Type B pancreatic cell (in vitro differentiated cells): ENCODE measurements around the gene PRRT1B. TPM values are rescaled to one million over a fixed set of nuclear protein-coding genes. Genes with fewer than 3 reads are reported as not detected.

ENCODE experiments used
- DNase-seq: peaks from one replicate; pipeline ENCODE4 v3.0.0; 2021; ENCODE audit warnings: mixed read lengths; ENCODE audit not compliant: unreplicated experiment; ENCODE audit errors: extremely low spot score
- H3K27ac Mint-ChIP-seq: 2 replicates; pipeline ENCODE4 v1.8.0; 2021; ENCODE audit warnings: mild to moderate bottlenecking, mixed read lengths
- H3K27me3 Mint-ChIP-seq: 2 replicates; pipeline ENCODE4 v1.8.0; 2021; ENCODE audit warnings: mixed read lengths
- H3K36me3 Mint-ChIP-seq: 2 replicates; pipeline ENCODE4 v1.8.0; 2021; ENCODE audit warnings: mixed read lengths
- H3K4me1 Mint-ChIP-seq: one replicate; pipeline ENCODE4 v1.8.0; 2021; ENCODE audit warnings: mixed read lengths; ENCODE audit not compliant: unreplicated experiment
- H3K4me3 Mint-ChIP-seq: 2 replicates; pipeline ENCODE4 v1.8.0; 2021; ENCODE audit warnings: mild to moderate bottlenecking, mixed read lengths
- H3K9me3 Mint-ChIP-seq: 2 replicates; pipeline ENCODE4 v1.8.0; 2021; ENCODE audit warnings: mixed read lengths
- CTCF ChIP-seq: fragments of 200-600 bp; sonication (generic); conservative IDR thresholded peaks from 2 replicates; pipeline ENCODE4 v1.5.0; 2021; ENCODE audit warnings: antibody characterized with exemption, mild to moderate bottlenecking
- long read RNA-seq: library from polyadenylated mRNA; unstranded; transcript quantifications from one replicate; pipeline ENCODE4 v2.0.0, GENCODE V29; 2020
- total RNA-seq: library from RNA; stranded (reverse); gene quantifications from 2 replicates; pipeline ENCODE4 v1.2.1, GENCODE V29; 2021; ENCODE audit warnings: low replicate concordance

PRRT1B gene
- 3.0 and 5.6 TPM in 2 replicates for total RNA-seq
- long read RNA-seq, result 0 reads

GRCh38 chr9:131545003-131545785, at the start of gene PRRT1B:
TSS of gene PRRT1B (plus strand) at chr9:131545523. CDS start at chr9:131545616, 93 bp downstream.
- no peak for TF ChIP-seq CTCF
- peaks cover 4% of the 10 kb centered on the region for H3K9me3 Mint-ChIP-seq
- H3K36me3 Mint-ChIP-seq, result no peaks in the 10 kb centered on the region
- DNase-seq, result no peak
- no peaks in the 10 kb centered on the region for H3K4me1 Mint-ChIP-seq
- H3K27me3 Mint-ChIP-seq, result peaks cover 46% of the 10 kb centered on the region
- peak within 1 kb of the TSS; percentile 74 for H3K27ac Mint-ChIP-seq
- peak within 1 kb of the TSS; percentile 71 for H3K4me3 Mint-ChIP-seq

- peaks cover 20% of the 10 kb centered on the region for H3K36me3 Mint-ChIP-seq
Observed at GRCh38 chr9:131495785-131496184, 49.5 kb upstream of the PRRT1B start.

GRCh38 chr9:131496844-131497405, 48.4 kb upstream of the PRRT1B start:
- TF ChIP-seq CTCF, result no peak
- DNase-seq, result no peak
- Mint-ChIP-seq H3K27ac (no peak overlapping the region), H3K4me3 (no peak overlapping the region), H3K36me3 (peaks cover 21% of the 10 kb centered on the region), H3K9me3 (no peaks in the 10 kb centered on the region), H3K4me1 (peaks cover 5% of the 10 kb centered on the region), H3K27me3 (no peaks in the 10 kb centered on the region)

More at GRCh38 chr9:131495785-131496184, 49.5 kb upstream of the PRRT1B start:
- Mint-ChIP-seq H3K4me3 (no peak overlapping the region), H3K27me3 (no peaks in the 10 kb centered on the region), H3K27ac (no peak overlapping the region), H3K9me3 (no peaks in the 10 kb centered on the region), H3K4me1 (no peaks in the 10 kb centered on the region)
- TF ChIP-seq CTCF, result no peak
- DNase-seq, result no peak

GRCh38 chr9:131499254-131499767, 46.0 kb upstream of the PRRT1B start:
- Mint-ChIP-seq H3K4me1 (peaks cover 14% of the 10 kb centered on the region), H3K4me3 (no peak overlapping the region), H3K9me3 (no peaks in the 10 kb centered on the region), H3K36me3 (peaks cover 15% of the 10 kb centered on the region), H3K27ac (peak overlapping the region; percentile 20), H3K27me3 (no peaks in the 10 kb centered on the region)
- TF ChIP-seq CTCF, result no peak
- DNase-seq, result no peak

- no peak for TF ChIP-seq CTCF
- Mint-ChIP-seq H3K4me3 (peak overlapping the region; percentile 21), H3K27me3 (no peaks in the 10 kb centered on the region), H3K9me3 (no peaks in the 10 kb centered on the region), H3K4me1 (peaks cover 19% of the 10 kb centered on the region), H3K36me3 (peaks cover 14% of the 10 kb centered on the region), H3K27ac (peak overlapping the region; percentile 75)
- DNase-seq, result no peak
Observed at GRCh38 chr9:131500377-131500776, 44.9 kb upstream of the PRRT1B start.
